Left cardiac atrium (tissue), 4 donors: ENCODE measurements around the gene VSIG1. TPM values are rescaled to one million over a fixed set of nuclear protein-coding genes. Genes with fewer than 3 reads are reported as not detected.

Source experiments
- ATAC-seq, 2 donors: fragments of 200-7000 bp; cut with Tn5 transposase; one replicate each; pipeline ENCODE4 v1.9.1; 2020; ENCODE audit warnings: mild to moderate bottlenecking in 2 of 2, moderate library complexity in 2 of 2
- DNase-seq: peaks from one replicate; pipeline ENCODE4 v3.0.0-alpha.2; 2020
- intact Hi-C, 2 donors: fragments of 100-400 bp; cut with DNase I; formaldehyde crosslinking; loops; one replicate each; pipeline versions ENCODE4 v1.14.1 to v1.15.1; 2022 to 2023
- long read RNA-seq: library from polyadenylated mRNA; unstranded; transcript quantifications from one replicate; pipeline ENCODE4 v2.0.0, GENCODE V29; 2021
- total RNA-seq, 2 donors: library from RNA; stranded (reverse); fragmentation: NEBNext Ultra II Directional; extraction: Animal tissue kit (Norgen Biotek cat#: 25700); gene quantifications; one replicate each; pipeline ENCODE4 v1.2.1, GENCODE V29; 2021
- donor health status: DM: no; HTN: yes; CAD: no.
- donor health status: DM: no; HTN: yes; CAD: no; lungs with severe emphysema.
- donor health status: DM: yes; HTN: yes; CAD: no.
- donor health status: Dilated cardiomyopathy.

VSIG1 gene
- total RNA-seq, result not detected
- long read RNA-seq, result 0 reads

GRCh38 chrX:108044554-108045256, at the start of gene VSIG1:
Gene VSIG1 (plus strand): TSS chrX:108045065. CDS start chrX:108045131, 66 bp downstream.
- DNase-seq (no peak), ATAC-seq (no peak)
- intact Hi-C loops, result no loop called here

- intact Hi-C loops, result no loop called here
- no peak for DNase-seq
- no peak for ATAC-seq
Measured at GRCh38 chrX:107996124-107996523, 48.7 kb upstream of the VSIG1 start.

GRCh38 chrX:108000751-108001150, 44.1 kb upstream of the VSIG1 start:
- no peak for DNase-seq
- intact Hi-C loops, result no loop called here

GRCh38 chrX:108001218-108001814, 43.5 kb upstream of the VSIG1 start:
- ATAC-seq (no peak), DNase-seq (no peak)
- intact Hi-C loops, result no loop called here

More at GRCh38 chrX:108000751-108001150, 44.1 kb upstream of the VSIG1 start:
- ATAC-seq, result no peak

- peak in 1 of 2 donors; percentile 50 for ATAC-seq
- no peak for DNase-seq
- intact Hi-C loops, result no loop called here
Measured at GRCh38 chrX:108018656-108019381, 26.0 kb upstream of the VSIG1 start.

GRCh38 chrX:108019382-108019875, 25.4 kb upstream of the VSIG1 start:
- intact Hi-C loops, result no loop called here
- ATAC-seq, result no peak

GRCh38 chrX:108020631-108021030, 24.2 kb upstream of the VSIG1 start:
- DNase-seq (no peak), ATAC-seq (no peak)
- intact Hi-C loops, result no loop called here

More at GRCh38 chrX:108019382-108019875, 25.4 kb upstream of the VSIG1 start:
- DNase-seq, result no peak

- intact Hi-C loops, result no loop called here
- DNase-seq (no peak), ATAC-seq (no peak)
Measured at GRCh38 chrX:108022491-108023089, 22.3 kb upstream of the VSIG1 start.

GRCh38 chrX:108025376-108025775, 19.5 kb upstream of the VSIG1 start:
- ATAC-seq, result no peak
- intact Hi-C loops, result no loop called here
- no peak for DNase-seq

GRCh38 chrX:108025954-108026600, 18.8 kb upstream of the VSIG1 start:
- no peak for ATAC-seq
- DNase-seq, result no peak
- intact Hi-C loops, result no loop called here

GRCh38 chrX:108028854-108029253, 16.0 kb upstream of the VSIG1 start:
- ATAC-seq, result no peak
- no peak for DNase-seq
- intact Hi-C loops, result no loop called here

- intact Hi-C loops, result no loop called here
- ATAC-seq (no peak), DNase-seq (no peak)
Measured at GRCh38 chrX:108029928-108030711, 14.7 kb upstream of the VSIG1 start.

GRCh38 chrX:108032944-108033343, 11.9 kb upstream of the VSIG1 start:
- ATAC-seq (no peak), DNase-seq (no peak)
- intact Hi-C loops, result no loop called here

- intact Hi-C loops, result no loop called here
- peak in 1 of 2 donors; percentile 19 for ATAC-seq
- no peak for DNase-seq
Measured at GRCh38 chrX:108033890-108034289, 11.0 kb upstream of the VSIG1 start.

GRCh38 chrX:108034725-108035124, 10.1 kb upstream of the VSIG1 start:
- DNase-seq, result no peak
- intact Hi-C loops, result no loop called here
- ATAC-seq, result no peak

GRCh38 chrX:108036298-108036973, 8.4 kb upstream of the VSIG1 start:
- intact Hi-C loops, result no loop called here
- peak in 1 of 2 donors; percentile 71 for ATAC-seq
- DNase-seq, result no peak

GRCh38 chrX:108049649-108050048, 4.8 kb downstream of the VSIG1 start:
- ATAC-seq (no peak), DNase-seq (no peak)
- intact Hi-C loops, result no loop called here

GRCh38 chrX:108053218-108053617, 8.4 kb downstream of the VSIG1 start:
- intact Hi-C loops, result no loop called here
- no peak for ATAC-seq
- no peak for DNase-seq
